ENCODE measurements around the gene DENND1A.
"Not testable (repeated sequence)": the region's sequence is repeated elsewhere in the genome, so short reads cannot be mapped to it uniquely, and the experiment has no call there.

Gene DENND1A

DNA sequence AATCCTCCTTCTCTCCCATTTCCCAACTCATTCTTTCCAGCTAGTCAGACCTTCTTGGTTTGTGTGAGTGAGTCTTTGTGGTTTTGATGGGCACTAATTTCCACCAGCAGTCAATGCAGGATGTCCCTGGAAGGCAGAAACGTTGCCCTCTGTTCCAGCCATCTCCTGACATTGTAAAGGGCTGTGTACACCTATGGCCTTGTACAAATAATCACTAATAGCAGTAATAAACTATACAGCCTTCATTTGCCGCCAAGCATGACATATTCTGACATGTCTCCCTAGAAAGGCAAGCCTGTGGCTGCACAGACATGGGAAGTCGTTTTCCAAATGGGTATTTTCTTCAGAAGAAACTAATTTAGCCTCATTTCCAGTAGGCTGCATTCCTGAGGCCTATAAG, 18.4 kb upstream of the DENND1A start:
- in situ Hi-C loops (cut with MboI; ENCODE audit: low sequenced_read_pairs, unreplicated experiment) = no loop called here
- TF ChIP-seq CTCF (IDR thresholded peaks at IDR 0.05; ENCODE audit: borderline replicate concordance, control extremely low read depth, extremely low read depth, insufficient read depth, missing control alignments) = no peak
- no peak for DNase-seq (ENCODE audit: low spot score)

GRCh38 chr9:123947326-123947725, 17.4 kb upstream of the DENND1A start:
- TF ChIP-seq CTCF (IDR thresholded peaks at IDR 0.05; ENCODE audit: borderline replicate concordance, control extremely low read depth, extremely low read depth, insufficient read depth, missing control alignments) = no peak
- DNase-seq (ENCODE audit: low spot score) = no peak
- in situ Hi-C loops (cut with MboI; ENCODE audit: low sequenced_read_pairs, unreplicated experiment) = no loop called here

DNA sequence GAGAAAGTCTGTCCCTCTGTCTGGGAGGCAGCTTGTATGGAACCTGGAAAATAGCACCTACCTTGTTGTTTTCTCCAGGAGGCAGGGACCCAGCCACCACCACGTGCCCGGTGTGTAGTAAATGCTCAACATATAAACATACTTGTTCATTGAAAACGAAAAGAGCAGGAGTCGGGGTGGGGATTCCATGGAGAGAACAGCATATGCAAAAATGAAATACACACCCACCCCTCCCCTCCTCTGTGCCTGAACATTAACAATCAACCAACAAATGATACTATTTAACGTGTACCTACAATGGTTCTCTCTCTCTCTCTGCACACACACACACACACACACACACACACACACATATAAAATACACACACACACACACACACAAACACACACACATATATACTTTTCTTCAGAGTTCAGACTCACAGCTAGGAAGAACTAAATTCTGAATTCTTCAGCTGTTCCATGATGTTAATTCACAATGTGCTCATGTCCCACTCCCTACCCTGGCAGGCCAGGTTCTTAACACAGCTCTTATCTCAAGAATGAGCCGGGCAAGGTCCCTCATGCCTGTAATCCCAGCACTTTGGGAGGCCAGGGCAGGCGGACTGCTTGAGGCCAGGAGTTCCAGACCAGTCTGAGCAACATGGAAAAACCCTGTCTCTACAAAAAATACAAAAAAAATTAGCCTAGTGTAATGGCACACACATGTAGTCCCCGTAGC, 16.3 kb upstream of the DENND1A start:
- in situ Hi-C loops (cut with MboI; ENCODE audit: low sequenced_read_pairs, unreplicated experiment) = no loop called here
- no peak for TF ChIP-seq CTCF (IDR thresholded peaks at IDR 0.05; ENCODE audit: borderline replicate concordance, control extremely low read depth, extremely low read depth, insufficient read depth, missing control alignments)
- DNase-seq (ENCODE audit: low spot score) = no peak

GRCh38 chr9:123945532-123945931, 15.6 kb upstream of the DENND1A start:
- DNase-seq (ENCODE audit: low spot score) = no peak
- no peak for TF ChIP-seq CTCF (IDR thresholded peaks at IDR 0.05; ENCODE audit: borderline replicate concordance, control extremely low read depth, extremely low read depth, insufficient read depth, missing control alignments)
- in situ Hi-C loops (cut with MboI; ENCODE audit: low sequenced_read_pairs, unreplicated experiment) = no loop called here

GRCh38 chr9:123944464-123944863, 14.5 kb upstream of the DENND1A start:
- in situ Hi-C loops (cut with MboI; ENCODE audit: low sequenced_read_pairs, unreplicated experiment); DNase-seq (ENCODE audit: low spot score): not testable (repeated sequence)

GRCh38 chr9:123943671-123944070, 13.7 kb upstream of the DENND1A start:
- in situ Hi-C loops (cut with MboI; ENCODE audit: low sequenced_read_pairs, unreplicated experiment) = no loop called here
- no peak for TF ChIP-seq CTCF (IDR thresholded peaks at IDR 0.05; ENCODE audit: borderline replicate concordance, control extremely low read depth, extremely low read depth, insufficient read depth, missing control alignments)
- DNase-seq (ENCODE audit: low spot score) = no peak

GRCh38 chr9:123942542-123942941, 12.6 kb upstream of the DENND1A start:
- no peak for TF ChIP-seq CTCF (IDR thresholded peaks at IDR 0.05; ENCODE audit: borderline replicate concordance, control extremely low read depth, extremely low read depth, insufficient read depth, missing control alignments)
- in situ Hi-C loops (cut with MboI; ENCODE audit: low sequenced_read_pairs, unreplicated experiment) = no loop called here
- DNase-seq (ENCODE audit: low spot score) = no peak
